CD14-positive monocyte (primary cell): Measurements from ENCODE around the gene STING1. TPM values are rescaled to one million over a fixed set of nuclear protein-coding genes. Genes with fewer than 3 reads are reported as not detected.
A peak's percentile ranks its signal among the peaks of the same experiment; 100 is the strongest.

Source experiments
- DNase-seq, 3 donors: peaks; one replicate each; pipeline ENCODE4 v3.0.0-alpha.2; 2011 to 2022
- H2AFZ ChIP-seq: 2 replicates; pipeline ENCODE4 v1.6.0; 2012; ENCODE audit warnings: mild to moderate bottlenecking, low read depth, low read length, inconsistent platforms; ENCODE audit not compliant: insufficient read depth, poor library complexity, severe bottlenecking
- H3K27ac ChIP-seq, 2 donors: 1 replicate in 1 of 2; 2 replicates in 1 of 2; pipeline ENCODE4 v1.5.1; 2012 to 2013; ENCODE audit warnings: low read length in 2 of 2, control low read depth in 1 of 2, inconsistent platforms in 1 of 2, low read depth in 1 of 2, mild to moderate bottlenecking in 1 of 2
- H3K27me3 ChIP-seq, 2 donors: one replicate each; pipeline versions ENCODE4 v1.6.0 to v1.6.1; 2011 to 2013; ENCODE audit warnings: low read length in 2 of 2; ENCODE audit not compliant: control insufficient read depth in 2 of 2, insufficient read depth in 2 of 2
- H3K36me3 ChIP-seq, 2 donors: replicated peaks in 1 of 2; 1 replicate in 1 of 2; 2 replicates in 1 of 2; pipeline versions ENCODE4 v1.5.1 to v1.6.1; 2012 to 2013; ENCODE audit warnings: low read length in 2 of 2, control low read depth in 1 of 2, inconsistent platforms in 1 of 2, mild to moderate bottlenecking in 1 of 2; ENCODE audit not compliant: insufficient read depth in 2 of 2, control insufficient read depth in 1 of 2
- H3K4me1 ChIP-seq, 2 donors: 1 replicate in 1 of 2; 2 replicates in 1 of 2; pipeline versions ENCODE4 v1.5.1 to v1.6.1; 2012 to 2013; ENCODE audit warnings: low read length in 2 of 2, control low read depth in 1 of 2, inconsistent platforms in 1 of 2, mild to moderate bottlenecking in 1 of 2, moderate library complexity in 1 of 2; ENCODE audit not compliant: insufficient read depth in 2 of 2, control insufficient read depth in 1 of 2
- H3K4me2 ChIP-seq: replicated peaks from 2 replicates; pipeline ENCODE3; 2012; ENCODE audit warnings: low read length, moderate library complexity, mild to moderate bottlenecking; ENCODE audit not compliant: poor library complexity, severe bottlenecking; ENCODE audit errors: extremely low read depth
- H3K4me3 ChIP-seq, 3 experiments: fragments of 200-600 bp in 1 of 3; sonication (generic) in 1 of 3; replicated peaks in 1 of 3; 1 replicate in 2 of 3; 2 replicates in 1 of 3; pipeline ENCODE4 v1.5.1; 2011 to 2013; ENCODE audit warnings: low read length in 3 of 3, mild to moderate bottlenecking in 3 of 3, control low read depth in 2 of 3, low read depth in 2 of 3, inconsistent platforms in 1 of 3, moderate library complexity in 1 of 3
- H3K79me2 ChIP-seq: 2 replicates; pipeline ENCODE4 v1.6.0; 2012; ENCODE audit warnings: mild to moderate bottlenecking, control low read depth, inconsistent platforms, low read length, moderate library complexity; ENCODE audit not compliant: insufficient read depth
- H3K9ac ChIP-seq: 2 replicates; pipeline ENCODE4 v1.6.0; 2017; ENCODE audit warnings: low read length, mild to moderate bottlenecking; ENCODE audit not compliant: insufficient read depth, poor library complexity, severe bottlenecking
- H3K9me3 ChIP-seq, 2 donors: replicated peaks in 1 of 2; 1 replicate in 1 of 2; 2 replicates in 1 of 2; pipeline versions ENCODE4 v1.5.1 to v1.6.1; 2012 to 2013; ENCODE audit warnings: low read length in 2 of 2, control low read depth in 1 of 2; ENCODE audit not compliant: control insufficient read depth in 1 of 2, insufficient read depth in 1 of 2
- H4K20me1 ChIP-seq: 2 replicates; pipeline ENCODE4 v1.6.0; 2012; ENCODE audit warnings: mild to moderate bottlenecking, low read length, control low read depth, moderate library complexity; ENCODE audit not compliant: insufficient read depth
- H3K27ac Mint-ChIP-seq, 7 donors: one replicate each; pipeline ENCODE4 v1.8.0; 2020; ENCODE audit warnings: mild to moderate bottlenecking in 7 of 7, mixed read lengths in 7 of 7, moderate library complexity in 6 of 7, inconsistent platforms in 2 of 7
- H3K27me3 Mint-ChIP-seq, 3 donors: one replicate each; pipeline ENCODE4 v1.8.0; 2021 to 2022; ENCODE audit warnings: low read depth in 3 of 3, mild to moderate bottlenecking in 3 of 3, mixed read lengths in 3 of 3, moderate library complexity in 3 of 3, inconsistent platforms in 1 of 3
- H3K36me3 Mint-ChIP-seq, 2 donors: one replicate each; pipeline ENCODE4 v1.8.0; 2020; ENCODE audit warnings: mixed read lengths in 2 of 2, inconsistent platforms in 1 of 2, mild to moderate bottlenecking in 1 of 2
- H3K4me1 Mint-ChIP-seq: one replicate; pipeline ENCODE4 v1.8.0; 2020; ENCODE audit warnings: mild to moderate bottlenecking, mixed read lengths
- H3K4me3 Mint-ChIP-seq, 2 donors: one replicate each; pipeline ENCODE4 v1.8.0; 2020; ENCODE audit warnings: mild to moderate bottlenecking in 2 of 2, mixed read lengths in 2 of 2, moderate library complexity in 1 of 2
- H3K9me3 Mint-ChIP-seq, 7 donors: one replicate each; pipeline ENCODE4 v1.8.0; 2020 to 2022; ENCODE audit warnings: mixed read lengths in 7 of 7, mild to moderate bottlenecking in 6 of 7, moderate library complexity in 6 of 7, inconsistent platforms in 2 of 7
- CTCF ChIP-seq: fragments of 200-600 bp; IDR thresholded peaks from one replicate; pipeline ENCODE4 v1.8.0; 2022; ENCODE audit warnings: antibody characterized with exemption, mild to moderate bottlenecking
- WGBS: methylation state at CpG from one replicate; pipeline ENCODE4 v1.1.5; 2013; ENCODE audit warnings: missing lambda C conversion rate; ENCODE audit not compliant: insufficient coverage; 5-methylcytosine and 5-hydroxymethylcytosine counted together
- intact Hi-C, 2 donors: fragments of 100-400 bp; cut with micrococcal nuclease; formaldehyde crosslinking; loops; one replicate each; pipeline versions ENCODE4 v1.15.0 to v1.15.1; 2023
- polyA plus RNA-seq, 3 donors: library from polyadenylated mRNA; depleted of rRNA in 1 of 3; unstranded in 2 of 3; stranded (reverse) in 1 of 3; fragments of 300-500 nt in 2 of 3; fragments of >200 nt in 1 of 3; fragmentation: Illumina TruSeq in 2 of 3; gene quantifications; 1 replicate in 2 of 3; 2 replicates in 1 of 3; pipeline ENCODE4 v1.2.3, GENCODE V29; 2012 to 2021

Gene STING1
- polyA plus RNA-seq, 3 donors = 83.7 to 225 (median 115) TPM

GRCh38 chr5:139501381-139501780 is 18.8 kb upstream of the STING1 start:
- peak in 1 of 3 donors; percentile 43 for DNase-seq
- H3K36me3 ChIP-seq = no peaks in the 10 kb centered on the region
- 39% methylated on average over 4 of the region's 4 CpGs for WGBS
- no peaks in the 10 kb centered on the region for H4K20me1 ChIP-seq
- H3K9me3 Mint-ChIP-seq = peaks cover 0 to 5% (median 0%) of the 10 kb centered on the region in 7 donors
- peaks cover 13 to 15% of the 10 kb centered on the region in 2 donors for H3K4me1 ChIP-seq
- H3K4me1 Mint-ChIP-seq = peaks cover 7% of the 10 kb centered on the region
- H3K9ac ChIP-seq = no peak overlapping the region
- H3K79me2 ChIP-seq = no peaks in the 10 kb centered on the region
- H3K36me3 Mint-ChIP-seq = no peaks in the 10 kb centered on the region
- H3K27ac ChIP-seq = no peak overlapping the region
- H3K27ac Mint-ChIP-seq = peak overlapping the region in 5 of 7 donors; percentile 56 to 85 (median 82)
- peaks cover 0 to 1% (median 0%) of the 10 kb centered on the region in 3 donors for H3K27me3 Mint-ChIP-seq
- H3K9me3 ChIP-seq = peaks cover 0 to 3% of the 10 kb centered on the region in 2 donors
- H3K4me3 Mint-ChIP-seq = peak overlapping the region; percentile 12 to 59
- no peak overlapping the region for H2AFZ ChIP-seq
- intact Hi-C loops = no loop called here
- H3K4me2 ChIP-seq = peak overlapping the region; percentile 26
- H3K4me3 ChIP-seq = no peak overlapping the region
- no peaks in the 10 kb centered on the region for H3K27me3 ChIP-seq
- TF ChIP-seq CTCF = no peak

DNA sequence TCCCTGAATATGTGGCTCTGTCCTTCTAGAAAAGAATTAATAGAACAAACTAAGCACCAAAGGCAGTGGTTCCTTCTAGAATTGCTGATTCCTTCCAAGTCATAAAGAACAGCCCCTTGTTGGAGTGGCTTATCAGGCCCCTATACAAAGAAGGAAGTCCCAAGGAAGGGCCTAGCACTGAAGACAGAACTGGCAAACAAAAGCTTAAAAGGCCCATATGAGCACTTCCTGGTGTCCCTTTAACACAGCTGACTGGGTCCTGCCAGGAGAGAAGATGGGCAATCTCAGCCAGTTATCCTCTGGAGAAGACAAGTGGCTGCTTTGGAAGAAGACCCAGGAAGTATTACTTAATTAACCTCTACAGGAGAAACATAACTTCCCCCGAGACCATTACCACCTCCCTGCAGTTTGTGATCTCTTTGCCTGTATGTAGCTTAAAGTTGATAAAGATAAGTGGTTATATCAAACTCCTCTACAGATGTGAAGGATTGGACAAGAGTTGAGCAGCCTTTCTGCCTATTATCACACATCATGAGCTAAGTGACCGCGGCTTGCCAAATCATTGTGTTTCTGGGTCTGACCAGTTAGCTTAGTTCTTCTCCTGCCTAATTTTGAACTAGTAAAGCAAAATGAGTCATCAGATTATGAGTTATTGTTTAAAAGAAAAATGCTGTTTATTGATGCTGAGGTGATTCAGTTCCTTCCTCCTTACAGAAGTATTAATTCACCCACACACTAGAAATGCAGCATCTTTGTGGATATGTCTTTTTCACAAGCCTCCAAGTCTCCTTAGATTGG is 13.3 kb upstream of the STING1 start:
- no CpG with 5 or more reads among the region's 3 CpGs for WGBS
- H3K9me3 ChIP-seq = no peaks in the 10 kb centered on the region
- intact Hi-C loops = no loop called here
- H3K27me3 ChIP-seq = no peaks in the 10 kb centered on the region
- Mint-ChIP-seq H3K9me3 (no peaks in the 10 kb centered on the region), H3K27ac (peak overlapping the region; percentile 81 to 94 (median 92)), H3K36me3 (no peaks in the 10 kb centered on the region), H3K4me1 (peaks cover 24% of the 10 kb centered on the region), H3K4me3 (no peak overlapping the region), H3K27me3 (no peaks in the 10 kb centered on the region)
- no peak for TF ChIP-seq CTCF
- H3K9ac ChIP-seq = no peak overlapping the region
- H3K4me2 ChIP-seq = no peak overlapping the region
- no peaks in the 10 kb centered on the region for H3K36me3 ChIP-seq
- no peaks in the 10 kb centered on the region for H4K20me1 ChIP-seq
- peak; percentile 34 to 63 (median 57) for DNase-seq
- peaks cover 23 to 36% of the 10 kb centered on the region in 2 donors for H3K4me1 ChIP-seq
- peak overlapping the region in 1 of 2 donors; percentile 58 for H3K27ac ChIP-seq
- no peak overlapping the region for H3K4me3 ChIP-seq
- no peaks in the 10 kb centered on the region for H3K79me2 ChIP-seq
- peak overlapping the region; percentile 17 for H2AFZ ChIP-seq
